Fibroblast of the aortic adventitia (primary cell): Measurements from ENCODE around the gene PAOX. TPM values are rescaled to one million over a fixed set of nuclear protein-coding genes. Genes with fewer than 3 reads are reported as not detected.

Source experiments
- DNase-seq: peaks from one replicate; pipeline ENCODE4 v3.0.0-alpha.2; 2010; ENCODE audit warnings: low read depth
- H3K4me3 ChIP-seq: 2 replicates; pipeline ENCODE4 v1.5.1; 2011; ENCODE audit warnings: low read depth, mild to moderate bottlenecking, control low read depth, low read length, moderate library complexity
- CTCF ChIP-seq: IDR thresholded peaks from 2 replicates; pipeline ENCODE4 v1.5.1; 2011; ENCODE audit warnings: mild to moderate bottlenecking, low read length, control low read depth, inconsistent platforms; ENCODE audit not compliant: insufficient read depth
- total RNA-seq: library from RNA; depleted of rRNA; stranded (reverse); fragments of >200 nt; gene quantifications from 2 replicates; pipeline ENCODE4 v1.2.3, GENCODE V29; 2012; ENCODE audit warnings: low replicate concordance

Gene PAOX
- total RNA-seq, result 4.9 and 5.4 TPM in 2 replicates

- no peak for TF ChIP-seq CTCF
- peak; percentile 56 for DNase-seq
Measured at GRCh38 chr10:133379152-133379800, at the start of gene PAOX. TSS of gene PAOX (plus strand) at chr10:133379262. CDS start at chr10:133379317, 55 bp downstream.

GRCh38 chr10:133329491-133330202 lies 49.4 kb upstream of the PAOX start:
- TF ChIP-seq CTCF, result peak; percentile 92
- peak overlapping the region; percentile 39 for H3K4me3 ChIP-seq

More at GRCh38 chr10:133379152-133379800, at the start of gene PAOX:
- H3K4me3 ChIP-seq, result peak within 1 kb of the TSS; percentile 74

GRCh38 chr10:133332936-133333699 lies 45.9 kb upstream of the PAOX start:
- H3K4me3 ChIP-seq, result no peak overlapping the region
- TF ChIP-seq CTCF, result no peak
- no peak for DNase-seq

More at GRCh38 chr10:133329491-133330202, 49.4 kb upstream of the PAOX start:
- peak; percentile 84 for DNase-seq

- TF ChIP-seq CTCF, result no peak
- no peak for DNase-seq
- H3K4me3 ChIP-seq, result peak overlapping the region; percentile 46
Measured at GRCh38 chr10:133334503-133335245, 44.4 kb upstream of the PAOX start.

- peak; percentile 60 for DNase-seq
- peak overlapping the region; percentile 46 for H3K4me3 ChIP-seq
Measured at GRCh38 chr10:133335246-133336117, 43.6 kb upstream of the PAOX start.

More at GRCh38 chr10:133335246-133336117, 43.6 kb upstream of the PAOX start:
- no peak for TF ChIP-seq CTCF
